NB4 (cell line): ENCODE measurements around the gene ZNF582.
"Not testable (repeated sequence)": the region's sequence is repeated elsewhere in the genome, so short reads cannot be mapped to it uniquely, and the experiment has no call there.

Experiments
- CTCF ChIP-seq: IDR thresholded peaks from one replicate; pipeline ENCODE4 v1.5.1; 2012; ENCODE audit warnings: low read depth, low read length
- POLR2A ChIP-seq: IDR thresholded peaks from 2 replicates; pipeline ENCODE4 v1.6.1; 2011; ENCODE audit warnings: mild to moderate bottlenecking; ENCODE audit not compliant: insufficient read length; ENCODE audit errors: extremely low read depth

GRCh38 chr19:56339031-56339430 lies 54.3 kb downstream of the ZNF582 start:
- TF ChIP-seq CTCF, POLR2A: not testable (repeated sequence)
